HG02970 (cell line): ENCODE results near the gene RBFOX2.
A peak's percentile ranks its signal among the peaks of the same experiment; 100 is the strongest.
"Not testable (repeated sequence)": the region's sequence is repeated elsewhere in the genome, so short reads cannot be mapped to it uniquely, and the experiment has no call there.

Experiments used
- ATAC-seq: cut with Tn5 transposase; IDR thresholded peaks from one replicate; pipeline ENCODE4 v1.9.1; 2021; ENCODE audit warnings: mild to moderate bottlenecking, moderate library complexity, moderate number of reproducible peaks; ENCODE audit not compliant: unreplicated experiment, low FRiP score

Gene RBFOX2

DNA sequence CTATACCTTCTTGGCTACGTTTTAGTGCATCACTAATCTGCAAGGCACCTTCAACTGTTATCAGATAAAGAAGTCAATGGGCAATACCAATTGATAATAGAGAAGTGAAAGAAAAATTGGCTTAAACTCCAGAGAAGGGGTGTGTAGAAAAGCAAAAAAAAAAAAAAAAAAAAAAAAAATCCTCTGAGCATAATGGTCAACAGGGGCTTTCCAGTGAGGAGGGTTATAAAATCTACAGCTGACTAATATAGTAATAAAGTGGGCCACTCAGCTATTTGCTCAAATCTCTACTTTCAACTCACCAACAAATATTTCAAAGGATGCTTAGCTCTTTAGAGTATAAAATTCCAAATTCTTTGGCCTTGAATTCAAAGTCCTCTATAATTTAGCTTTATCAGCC lies 233.1 kb downstream of the RBFOX2 start:
- ATAC-seq = no peak

DNA sequence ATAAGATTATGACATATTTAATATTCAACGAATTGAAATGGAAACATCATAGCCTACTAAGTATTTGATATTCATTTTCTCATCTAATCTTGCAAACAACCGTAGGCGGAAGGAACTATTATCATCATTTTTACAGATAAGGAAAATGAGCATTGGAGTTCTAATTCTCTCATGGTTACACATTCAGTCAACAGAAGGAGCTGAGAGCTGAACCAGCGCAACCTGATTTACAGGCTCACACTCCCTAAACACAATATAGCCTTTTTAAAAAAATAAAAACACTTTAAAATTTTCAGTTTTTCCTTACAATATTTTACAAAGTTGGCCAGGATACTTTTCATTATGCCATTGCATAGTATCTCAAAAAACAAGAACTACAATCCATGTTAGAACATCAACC lies 236.1 kb downstream of the RBFOX2 start:
- no peak for ATAC-seq

DNA sequence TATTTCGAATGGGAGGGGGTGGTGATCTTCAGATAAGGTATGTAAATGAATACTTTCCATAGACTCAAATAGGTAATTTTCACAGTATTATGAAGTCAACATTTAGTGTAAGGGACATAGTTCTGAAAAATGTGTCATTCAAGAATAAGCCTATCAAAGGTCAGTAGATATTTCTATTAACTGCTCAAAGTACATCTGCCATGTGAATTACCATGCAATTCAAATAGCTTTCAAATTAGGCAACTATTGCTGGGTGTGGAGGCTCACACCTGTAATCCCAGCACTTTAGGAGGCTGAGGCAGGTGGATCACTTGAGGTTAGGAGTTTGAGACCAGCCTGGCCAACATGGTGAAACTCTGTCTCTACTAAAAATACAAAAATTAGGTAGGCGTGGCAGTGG lies 236.8 kb downstream of the RBFOX2 start:
- ATAC-seq = not testable (repeated sequence)

DNA sequence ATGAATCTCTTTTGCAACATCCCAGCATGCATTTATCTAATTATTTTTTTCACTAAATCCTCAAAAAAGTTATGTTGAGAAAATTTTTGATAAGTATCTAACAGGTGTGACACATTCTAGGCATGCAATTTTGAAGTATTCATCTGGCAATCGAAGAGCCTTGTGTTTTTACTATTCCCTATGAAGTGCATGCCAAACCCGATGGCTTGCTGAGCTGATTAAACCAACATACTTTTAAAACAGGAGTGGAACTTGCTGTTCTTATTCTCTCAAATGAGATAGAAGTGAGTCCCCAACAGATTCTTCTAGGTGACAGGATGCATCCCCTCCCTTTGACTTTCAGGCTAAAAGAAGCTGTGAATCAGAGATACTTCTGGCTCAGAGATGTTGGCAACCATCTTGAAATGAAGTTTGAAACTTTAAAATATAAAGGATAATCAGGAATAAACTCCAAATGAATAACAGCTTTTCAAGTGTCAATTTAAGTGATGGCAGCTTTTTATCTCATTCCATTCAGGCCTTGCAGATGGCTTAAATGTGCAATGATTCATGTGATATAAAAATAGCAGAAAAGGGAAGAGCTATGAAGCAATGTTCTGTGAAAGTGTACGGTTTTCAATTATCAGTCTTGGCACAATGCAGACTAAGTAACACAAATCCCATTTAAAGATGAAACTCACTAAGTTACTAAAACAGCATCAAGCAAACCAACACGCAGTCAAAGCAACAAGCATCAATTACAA lies 243.3 kb downstream of the RBFOX2 start:
- ATAC-seq = no peak

DNA sequence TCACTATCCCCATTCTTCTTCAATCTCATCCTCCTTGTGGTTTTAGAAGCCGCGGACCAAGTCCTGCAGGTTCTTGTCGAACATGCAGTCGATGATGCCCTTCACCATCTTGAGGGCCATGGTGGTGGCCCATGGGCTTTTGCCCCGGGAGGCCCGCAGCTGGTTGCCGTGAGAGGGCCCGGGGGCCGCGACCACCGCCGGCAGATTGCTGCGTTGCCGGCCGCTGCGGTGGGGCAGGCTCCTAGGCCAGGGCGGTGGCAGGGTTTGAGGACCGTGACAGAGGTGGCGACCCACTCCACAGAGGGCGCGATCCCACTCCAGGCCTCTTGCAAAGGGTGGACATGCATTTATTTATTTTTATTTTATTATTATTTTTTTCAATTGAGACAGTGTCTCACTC lies 244.0 kb downstream of the RBFOX2 start:
- ATAC-seq = no peak

DNA sequence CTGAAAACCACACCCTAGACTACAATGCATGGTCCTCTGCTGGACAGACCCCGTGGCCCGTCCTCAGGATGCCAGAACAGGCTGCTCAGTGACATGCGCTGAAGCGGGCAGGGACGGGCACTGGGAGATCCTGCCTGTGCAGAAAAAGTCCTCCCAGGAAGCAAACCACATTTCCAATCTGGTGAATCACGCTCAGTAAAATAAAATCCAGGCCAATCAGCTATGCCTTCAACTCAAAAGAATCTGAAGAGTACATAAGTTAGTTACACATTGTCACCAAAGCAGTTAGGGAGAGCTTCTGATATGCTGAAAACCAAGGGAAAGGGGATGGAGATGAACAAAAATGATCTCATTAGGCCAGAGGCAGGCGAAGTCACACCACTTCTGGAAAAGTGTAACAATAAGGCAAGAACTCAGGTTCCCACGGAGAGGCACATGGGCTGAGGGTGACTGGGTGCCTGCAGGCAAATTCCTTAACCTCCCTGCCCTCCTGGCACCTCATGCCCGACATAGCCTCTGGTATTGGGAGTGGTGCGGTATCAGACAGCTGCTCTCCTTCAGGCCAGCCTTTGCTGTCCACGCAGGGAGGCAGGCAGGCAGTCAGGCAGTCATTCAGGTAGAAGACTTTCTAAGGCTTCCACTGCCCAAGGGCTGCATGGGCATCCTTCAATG lies 244.5 kb downstream of the RBFOX2 start:
- ATAC-seq = no peak

DNA sequence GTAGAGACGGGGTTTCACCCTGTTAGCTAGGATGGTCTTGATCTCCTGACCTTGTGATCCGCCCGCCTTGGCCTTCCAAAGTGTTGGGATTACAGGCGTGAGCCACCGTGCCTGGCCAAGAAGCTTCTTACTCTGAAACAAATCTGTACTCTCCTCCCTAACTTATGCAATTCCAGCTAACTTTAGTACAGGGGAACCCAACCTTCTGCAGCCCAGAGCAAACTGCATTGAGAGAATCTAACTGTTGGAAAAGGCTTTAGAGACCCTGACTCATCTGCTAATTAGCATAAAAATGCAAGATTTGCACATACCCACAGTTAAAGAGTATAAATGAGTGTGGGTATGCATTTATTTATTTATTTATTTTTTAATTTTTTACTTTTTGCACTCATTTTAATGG lies 246.1 kb downstream of the RBFOX2 start:
- ATAC-seq = no peak

DNA sequence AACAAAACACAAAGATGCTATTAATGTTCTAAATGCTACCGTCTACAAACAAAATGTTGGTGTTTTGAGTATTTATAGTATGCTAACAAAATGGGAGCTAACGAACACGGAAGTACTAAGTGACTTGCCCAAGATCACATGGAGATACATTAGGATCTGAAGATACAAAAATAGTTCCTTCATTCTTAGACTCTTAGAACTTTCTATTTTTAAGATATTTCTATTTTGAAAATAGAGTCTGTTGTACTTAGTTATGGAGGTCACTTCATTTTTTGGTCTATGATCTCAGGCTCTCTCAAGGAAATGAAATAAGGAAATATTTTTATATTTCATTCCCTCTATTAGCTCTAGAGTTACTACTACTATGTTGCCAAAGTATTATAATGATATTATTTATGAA lies 246.7 kb downstream of the RBFOX2 start:
- no peak for ATAC-seq

DNA sequence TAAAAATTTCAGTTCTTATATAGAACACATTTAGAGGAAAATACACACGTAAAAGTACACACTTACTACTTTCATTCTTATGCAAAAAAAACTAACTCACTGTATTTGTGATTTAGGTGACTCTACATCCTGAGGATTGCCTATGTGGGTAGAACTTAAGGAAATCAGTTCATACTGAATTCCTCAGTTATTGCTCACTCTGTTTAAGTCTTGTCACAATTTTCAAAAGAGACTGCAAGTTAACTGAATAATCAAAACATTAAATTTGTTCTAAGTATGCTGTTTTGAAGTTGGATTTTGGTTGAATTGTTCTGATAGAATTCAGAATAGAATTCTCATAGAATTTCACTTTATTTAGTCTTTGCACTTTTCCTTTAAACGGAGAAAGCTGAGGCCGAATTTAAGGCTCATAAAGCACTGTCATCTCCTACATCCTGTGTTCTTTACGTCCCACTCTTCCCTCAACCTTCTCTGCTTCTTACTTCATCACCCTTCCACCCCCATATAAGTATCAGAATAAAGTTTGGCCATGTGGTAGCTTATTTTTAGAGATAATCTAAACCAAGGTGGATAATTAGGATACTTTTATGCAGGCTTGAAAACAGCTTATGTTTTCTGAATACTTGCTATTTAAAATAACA lies 251.2 kb downstream of the RBFOX2 start:
- no peak for ATAC-seq

DNA sequence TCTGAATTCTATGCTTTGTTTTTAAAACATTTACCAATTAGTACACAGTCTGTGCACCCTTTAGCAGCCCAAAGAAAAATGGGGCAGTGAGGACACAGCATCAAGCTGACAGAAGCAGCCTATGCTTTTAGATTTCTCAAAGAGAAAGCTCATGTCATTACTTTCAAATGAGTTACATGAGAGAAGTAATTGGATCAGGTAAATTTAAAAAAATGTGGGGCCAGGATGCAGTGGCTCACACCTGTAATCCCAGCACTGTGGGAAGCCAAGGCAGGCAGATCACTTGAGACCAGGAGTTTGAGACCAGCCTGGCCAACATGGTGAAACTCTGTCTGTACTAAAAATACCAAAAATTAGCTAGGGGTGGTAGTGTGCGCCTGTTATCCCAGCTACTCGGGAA lies 253.3 kb downstream of the RBFOX2 start:
- no peak for ATAC-seq

DNA sequence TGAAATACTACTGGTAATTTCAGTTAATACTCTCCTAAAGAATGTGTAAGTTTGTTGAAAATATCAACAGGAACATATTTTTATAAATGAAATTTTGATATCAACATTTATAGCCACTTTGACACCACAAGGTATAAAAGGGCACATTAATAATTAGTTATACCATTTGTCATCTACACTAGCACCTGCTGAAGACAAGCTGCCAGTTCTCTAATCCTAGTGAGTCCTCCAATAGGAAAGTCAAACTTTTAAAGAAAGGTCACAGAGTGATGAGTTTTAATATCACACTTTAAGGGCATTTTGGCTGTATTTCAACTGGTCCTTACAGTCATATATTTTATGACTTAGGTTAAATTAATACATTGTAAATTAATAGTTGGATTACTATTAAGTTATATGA lies 258.6 kb downstream of the RBFOX2 start:
- no peak for ATAC-seq

DNA sequence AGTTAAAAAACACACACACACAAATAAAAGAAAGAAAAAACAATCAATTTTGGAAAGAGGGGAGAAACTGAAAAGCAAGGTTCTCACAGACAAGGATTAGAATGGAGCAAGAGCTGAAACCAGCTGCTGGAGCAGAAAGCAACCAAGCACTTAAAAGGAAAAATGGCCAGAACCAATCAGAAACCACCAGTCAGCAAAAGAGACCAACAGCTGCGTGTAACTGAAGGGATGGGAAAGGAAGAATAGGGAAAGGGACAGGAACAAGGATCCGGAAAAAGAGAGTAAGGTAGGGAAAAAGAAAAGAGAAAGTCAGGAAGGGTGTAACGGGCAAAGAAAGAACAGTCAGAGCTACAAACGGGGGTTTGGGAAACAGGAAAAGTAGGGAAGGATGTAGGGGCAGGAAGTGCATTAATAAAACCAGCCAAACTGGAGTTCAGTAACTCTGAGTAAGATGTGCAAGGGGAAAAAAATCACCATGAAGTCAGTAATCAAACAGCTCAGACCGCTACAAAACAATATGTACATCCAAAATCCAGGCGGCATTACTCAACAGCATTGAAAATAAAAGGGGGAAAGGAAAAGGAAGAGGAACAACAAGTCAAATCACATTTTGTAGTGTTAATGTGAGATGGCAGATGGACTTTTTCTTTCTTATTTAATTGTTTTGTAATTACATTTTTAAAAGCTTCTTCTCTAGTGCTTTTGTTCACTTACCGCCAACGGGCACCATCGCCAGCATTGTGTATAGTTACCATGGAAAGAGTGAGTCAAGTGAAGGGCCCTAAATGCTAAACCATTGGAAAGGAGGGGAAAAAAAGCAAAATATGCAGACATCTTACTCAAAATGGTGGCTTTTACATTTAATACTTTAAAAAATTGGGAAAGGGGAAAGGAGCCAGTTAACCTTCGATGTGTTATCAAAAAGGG lies 261.7 kb downstream of the RBFOX2 start:
- no peak for ATAC-seq

DNA sequence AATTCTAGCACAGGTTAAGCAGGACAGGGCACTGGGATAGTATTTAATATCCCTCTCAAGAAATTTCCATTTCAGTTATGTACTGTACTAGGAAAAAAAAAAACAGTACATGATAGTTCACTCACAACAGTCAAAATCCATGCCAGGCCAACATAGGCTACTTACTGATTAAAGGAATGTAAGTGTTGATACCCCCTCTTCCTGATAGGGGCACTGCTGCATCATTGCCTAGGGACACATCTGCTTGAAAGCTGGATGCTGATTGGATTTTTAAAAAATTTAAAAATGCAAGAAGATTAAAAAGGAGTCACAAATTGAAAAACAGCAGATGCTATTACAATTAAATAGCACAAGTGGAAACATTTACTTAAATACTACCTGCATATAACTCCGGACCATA lies 267.6 kb downstream of the RBFOX2 start:
- no peak for ATAC-seq

DNA sequence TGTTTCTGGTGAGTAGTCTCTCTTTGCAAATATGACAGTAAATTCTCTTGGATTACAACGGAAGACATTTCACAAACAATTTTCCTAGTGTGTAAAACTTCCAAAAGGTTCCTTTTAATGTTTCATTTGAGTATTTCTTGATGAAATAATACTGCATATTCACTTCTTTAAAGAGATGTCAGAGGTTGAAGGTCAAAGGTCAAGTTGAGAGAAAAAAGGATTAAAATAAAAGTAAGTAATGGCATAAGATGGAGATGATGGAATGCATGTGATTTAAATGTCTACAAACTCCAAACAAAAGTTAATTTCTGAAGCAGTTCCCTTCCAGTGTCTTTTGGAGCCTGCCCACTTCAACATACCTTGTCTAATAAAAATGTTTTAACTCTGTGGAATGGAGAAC lies 270.2 kb downstream of the RBFOX2 start:
- ATAC-seq = no peak

DNA sequence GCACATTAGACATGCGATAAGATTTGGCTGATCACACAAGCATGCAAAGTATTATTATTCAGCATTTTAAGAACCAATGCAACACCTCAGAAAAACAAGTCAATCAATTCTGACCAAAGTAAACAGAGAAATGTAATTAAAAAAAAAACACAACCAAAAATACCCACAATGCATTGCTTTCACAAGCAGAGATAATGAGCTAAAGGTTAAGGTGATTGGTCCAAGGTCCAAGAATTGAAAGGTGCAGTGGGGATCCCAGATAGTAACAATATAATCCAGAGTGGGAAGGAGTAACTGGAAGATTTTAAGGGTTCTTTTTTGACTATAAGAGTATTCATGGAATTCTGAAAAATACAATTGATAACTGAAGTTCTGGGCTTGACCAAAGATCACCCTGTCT lies 271.9 kb downstream of the RBFOX2 start:
- no peak for ATAC-seq

DNA sequence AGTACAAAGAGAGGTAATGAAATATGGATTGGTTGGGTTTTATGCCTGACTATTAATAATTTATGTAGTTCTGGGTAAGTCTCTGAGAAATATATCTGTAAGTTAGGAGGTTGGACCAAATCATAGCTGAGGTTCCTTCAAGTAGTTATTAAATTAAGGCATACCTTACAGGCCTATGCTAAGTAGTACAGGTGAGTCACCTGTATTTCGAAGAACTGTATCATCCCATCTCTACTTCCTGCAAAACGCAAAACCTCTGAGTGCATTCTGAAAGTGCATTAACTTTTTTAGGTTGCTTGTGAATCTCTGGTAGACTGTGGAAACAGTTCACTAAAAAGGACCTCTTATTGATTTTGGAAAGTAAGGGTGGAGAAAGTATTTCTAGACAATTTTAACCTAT lies 273.9 kb downstream of the RBFOX2 start:
- ATAC-seq = no peak

DNA sequence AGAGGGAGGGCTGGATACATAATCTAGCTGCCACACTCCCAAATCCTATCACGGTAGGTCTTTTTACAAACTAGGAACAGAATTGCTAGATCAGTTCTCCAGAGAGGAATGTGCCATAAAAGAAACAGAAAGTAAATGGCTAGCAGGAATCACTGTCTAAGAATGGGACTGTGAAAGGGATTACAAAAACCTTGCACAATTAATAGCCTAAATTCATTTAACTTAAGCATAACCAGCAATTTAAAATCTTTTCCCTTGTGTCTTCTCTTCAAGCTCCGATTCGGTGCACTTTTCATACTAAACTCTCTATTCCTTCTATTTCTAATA lies 275.8 kb downstream of the RBFOX2 start:
- ATAC-seq = no peak

DNA sequence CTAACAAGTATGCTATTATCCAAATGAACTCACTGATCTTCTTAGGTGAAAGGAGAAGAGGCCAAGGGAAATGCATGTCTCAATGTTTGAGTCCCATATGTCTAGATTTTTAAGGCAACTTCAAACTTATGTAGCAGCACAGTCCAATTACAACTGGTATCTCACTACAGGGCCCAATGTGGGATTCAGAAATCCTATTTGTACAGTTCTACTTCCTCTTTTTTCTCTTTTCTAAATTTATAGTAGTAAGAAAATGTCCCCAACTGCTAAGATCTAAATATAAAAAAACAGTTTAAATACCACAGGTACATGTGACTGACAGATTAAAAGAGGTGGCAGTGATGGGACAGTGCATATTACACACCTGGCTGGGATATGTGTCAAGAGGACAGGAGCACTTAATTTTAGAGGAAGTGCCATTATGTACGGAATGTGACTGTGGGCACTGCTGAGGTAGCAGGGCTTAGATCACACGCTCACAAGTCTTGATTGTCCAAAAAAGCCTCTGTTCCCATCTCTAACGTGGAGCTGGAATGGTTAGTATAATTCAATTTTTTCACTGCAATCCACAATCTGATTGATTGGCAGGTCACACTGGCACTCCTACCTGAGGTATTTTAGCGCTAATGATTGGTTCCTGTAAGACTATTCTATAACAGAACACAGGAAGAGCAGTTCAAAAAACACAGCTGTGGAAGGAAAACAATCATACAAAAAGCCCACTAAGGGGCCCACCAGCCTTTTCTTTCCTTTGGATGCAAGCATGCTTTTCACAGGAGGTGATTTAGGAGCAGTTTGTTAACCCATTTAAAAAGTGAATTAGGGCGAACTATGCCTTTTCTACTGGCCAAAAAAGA lies 276.4 kb downstream of the RBFOX2 start:
- no peak for ATAC-seq

DNA sequence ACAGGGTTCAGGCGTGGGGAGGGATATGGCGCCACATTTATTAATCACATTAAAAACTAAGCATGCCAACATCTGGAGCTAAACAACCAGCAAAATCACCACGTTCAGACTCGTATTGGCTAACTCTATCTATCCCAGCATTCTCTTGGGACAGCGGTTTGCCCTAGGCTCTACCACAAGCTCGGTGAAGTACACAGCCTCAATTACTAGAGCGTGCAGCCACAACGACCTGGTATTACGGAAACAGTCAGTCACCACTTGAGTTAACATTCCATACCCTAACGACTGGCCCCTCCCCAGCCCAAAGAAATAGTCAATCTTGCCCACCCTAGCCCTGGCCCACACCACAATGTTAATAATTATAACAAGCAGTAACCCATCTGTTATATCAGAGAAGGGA lies 278.8 kb downstream of the RBFOX2 start:
- ATAC-seq = peak; percentile 71
